ENCODE results near the gene ZNF532. TPM values are rescaled to one million over a fixed set of nuclear protein-coding genes. Genes with fewer than 3 reads are reported as not detected.

ZNF532 gene
- polyA plus RNA-seq, 3 donors, result 0.76 to 18.5 (median 1.7) TPM

DNA sequence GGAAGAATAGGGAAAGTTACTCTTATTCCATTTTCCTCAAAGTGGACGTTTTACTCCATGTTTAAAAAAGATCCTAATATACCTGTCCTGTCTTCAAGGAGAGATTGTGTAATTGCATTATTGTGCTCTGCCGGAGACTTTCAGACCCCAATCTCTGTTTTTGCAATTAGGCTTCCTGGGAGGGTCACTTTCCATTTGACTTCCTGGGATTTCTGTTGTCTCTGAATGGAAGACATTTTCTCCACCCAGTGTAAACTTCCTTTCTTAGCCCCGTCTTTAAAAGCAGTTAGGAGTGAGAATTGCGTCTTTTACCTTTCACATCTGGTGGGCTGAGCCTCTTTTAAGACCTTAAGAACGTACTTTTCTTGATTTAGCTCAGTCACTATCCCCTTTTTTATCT is 63.0 kb downstream of the ZNF532 start:
- no CpG with 5 or more reads among the region's 5 CpGs for WGBS (ENCODE audit: insufficient coverage)
- Mint-ChIP-seq H3K9me3 (peaks cover 3 to 10% (median 6%) of the 10 kb centered on the region in 7 donors), H3K27ac (no peak overlapping the region), H3K4me1 (peaks cover 2% of the 10 kb centered on the region), H3K27me3 (ENCODE audit: low read depth in 3 of 3) (peaks cover 0 to 7% (median 4%) of the 10 kb centered on the region in 3 donors), H3K36me3 (no peaks in the 10 kb centered on the region), H3K4me3 (no peak overlapping the region)
- Histone ChIP-seq H3K4me2 (replicated peaks; ENCODE audit: extremely low read depth, low read length, poor library complexity, severe bottlenecking) (no peak overlapping the region), H3K9me3 (replicated peaks in 1 of 2; ENCODE audit: control insufficient read depth in 1 of 2, insufficient read depth in 1 of 2, low read length in 2 of 2) (peaks cover 0 to 3% of the 10 kb centered on the region in 2 donors), H3K36me3 (replicated peaks in 1 of 2; ENCODE audit: control insufficient read depth in 1 of 2, insufficient read depth in 2 of 2, low read length in 2 of 2) (no peaks in the 10 kb centered on the region), H3K4me1 (ENCODE audit: control insufficient read depth in 1 of 2, insufficient read depth in 2 of 2, low read length in 2 of 2) (no peaks in the 10 kb centered on the region), H3K9ac (ENCODE audit: insufficient read depth, low read length, poor library complexity, severe bottlenecking) (no peak overlapping the region), H3K4me3 (replicated peaks in 1 of 3; ENCODE audit: low read depth in 2 of 3, low read length in 3 of 3) (no peak overlapping the region), H4K20me1 (ENCODE audit: insufficient read depth, low read length) (no peaks in the 10 kb centered on the region), H3K79me2 (ENCODE audit: insufficient read depth, low read length) (no peaks in the 10 kb centered on the region), H2AFZ (ENCODE audit: insufficient read depth, low read depth, low read length, poor library complexity, severe bottlenecking) (no peak overlapping the region), H3K27ac (ENCODE audit: low read depth in 1 of 2, low read length in 2 of 2) (no peak overlapping the region), H3K27me3 (ENCODE audit: control insufficient read depth in 2 of 2, insufficient read depth in 2 of 2, low read length in 2 of 2) (no peaks in the 10 kb centered on the region)
- TF ChIP-seq, protein P1, sequence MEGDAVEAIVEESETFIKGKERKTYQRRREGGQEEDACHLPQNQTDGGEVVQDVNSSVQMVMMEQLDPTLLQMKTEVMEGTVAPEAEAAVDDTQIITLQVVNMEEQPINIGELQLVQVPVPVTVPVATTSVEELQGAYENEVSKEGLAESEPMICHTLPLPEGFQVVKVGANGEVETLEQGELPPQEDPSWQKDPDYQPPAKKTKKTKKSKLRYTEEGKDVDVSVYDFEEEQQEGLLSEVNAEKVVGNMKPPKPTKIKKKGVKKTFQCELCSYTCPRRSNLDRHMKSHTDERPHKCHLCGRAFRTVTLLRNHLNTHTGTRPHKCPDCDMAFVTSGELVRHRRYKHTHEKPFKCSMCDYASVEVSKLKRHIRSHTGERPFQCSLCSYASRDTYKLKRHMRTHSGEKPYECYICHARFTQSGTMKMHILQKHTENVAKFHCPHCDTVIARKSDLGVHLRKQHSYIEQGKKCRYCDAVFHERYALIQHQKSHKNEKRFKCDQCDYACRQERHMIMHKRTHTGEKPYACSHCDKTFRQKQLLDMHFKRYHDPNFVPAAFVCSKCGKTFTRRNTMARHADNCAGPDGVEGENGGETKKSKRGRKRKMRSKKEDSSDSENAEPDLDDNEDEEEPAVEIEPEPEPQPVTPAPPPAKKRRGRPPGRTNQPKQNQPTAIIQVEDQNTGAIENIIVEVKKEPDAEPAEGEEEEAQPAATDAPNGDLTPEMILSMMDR (IDR thresholded peaks at IDR 0.05), result no peak
- no peak for DNase-seq
- intact Hi-C loops (cut with micrococcal nuclease), result no loop called here

DNA sequence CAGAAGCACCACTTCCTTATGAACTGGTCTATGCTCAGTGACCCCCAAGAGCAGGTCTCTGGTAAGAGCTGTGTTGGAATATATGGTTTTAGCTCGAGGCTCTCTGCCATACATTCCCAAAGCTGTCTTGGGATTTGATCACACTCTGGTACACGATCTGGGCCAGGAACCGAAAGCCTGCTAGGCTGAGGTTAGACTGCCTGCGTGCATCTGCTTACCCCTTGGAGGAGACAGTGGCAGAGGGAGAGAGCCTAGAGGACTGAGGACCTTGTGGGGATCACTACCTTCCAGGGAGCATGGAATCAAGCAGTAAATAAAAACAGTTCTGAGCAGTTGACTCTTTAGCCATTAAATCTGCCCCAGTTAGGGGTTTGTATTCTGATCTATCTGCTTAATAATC is 63.7 kb downstream of the ZNF532 start:
- Histone ChIP-seq H2AFZ (ENCODE audit: insufficient read depth, low read depth, low read length, poor library complexity, severe bottlenecking) (no peak overlapping the region), H3K79me2 (ENCODE audit: insufficient read depth, low read length) (no peaks in the 10 kb centered on the region), H3K27me3 (ENCODE audit: control insufficient read depth in 2 of 2, insufficient read depth in 2 of 2, low read length in 2 of 2) (no peaks in the 10 kb centered on the region), H3K36me3 (replicated peaks in 1 of 2; ENCODE audit: control insufficient read depth in 1 of 2, insufficient read depth in 2 of 2, low read length in 2 of 2) (no peaks in the 10 kb centered on the region), H3K9ac (ENCODE audit: insufficient read depth, low read length, poor library complexity, severe bottlenecking) (no peak overlapping the region), H3K4me2 (replicated peaks; ENCODE audit: extremely low read depth, low read length, poor library complexity, severe bottlenecking) (no peak overlapping the region), H3K27ac (ENCODE audit: low read depth in 1 of 2, low read length in 2 of 2) (no peak overlapping the region), H3K4me3 (replicated peaks in 1 of 3; ENCODE audit: low read depth in 2 of 3, low read length in 3 of 3) (no peak overlapping the region), H3K4me1 (ENCODE audit: control insufficient read depth in 1 of 2, insufficient read depth in 2 of 2, low read length in 2 of 2) (no peaks in the 10 kb centered on the region), H4K20me1 (ENCODE audit: insufficient read depth, low read length) (no peaks in the 10 kb centered on the region), H3K9me3 (replicated peaks in 1 of 2; ENCODE audit: control insufficient read depth in 1 of 2, insufficient read depth in 1 of 2, low read length in 2 of 2) (peaks cover 0 to 3% of the 10 kb centered on the region in 2 donors)
- TF ChIP-seq, protein P1 (IDR thresholded peaks at IDR 0.05), result no peak
- H3K4me1 Mint-ChIP-seq, result peaks cover 2% of the 10 kb centered on the region
- intact Hi-C loops (cut with micrococcal nuclease), result no loop called here
- DNase-seq, result no peak
- no peaks in the 10 kb centered on the region for H3K36me3 Mint-ChIP-seq
- H3K27ac Mint-ChIP-seq, result no peak overlapping the region
- peaks cover 3 to 10% (median 5%) of the 10 kb centered on the region in 7 donors for H3K9me3 Mint-ChIP-seq
- H3K4me3 Mint-ChIP-seq, result no peak overlapping the region
- WGBS (ENCODE audit: insufficient coverage), result 92% methylated on average over 2 of the region's 4 CpGs
- peaks cover 0 to 7% (median 4%) of the 10 kb centered on the region in 3 donors for H3K27me3 Mint-ChIP-seq (ENCODE audit: low read depth in 3 of 3)

Measured in CD14-positive monocyte (primary cell).